GM21515 (cell line): ENCODE data around the gene PPM1M.

ENCODE experiments used
- ATAC-seq: cut with Tn5 transposase; IDR thresholded peaks from one replicate; pipeline ENCODE4 v1.9.1; 2021; ENCODE audit not compliant: unreplicated experiment

Gene PPM1M

GRCh38 chr3:52293491-52294319, 48.1 kb downstream of the PPM1M start:
- ATAC-seq = no peak

GRCh38 chr3:52294320-52295150, 49.0 kb downstream of the PPM1M start:
- no peak for ATAC-seq

GRCh38 chr3:52295671-52296208, 50.2 kb downstream of the PPM1M start:
- no peak for ATAC-seq

- no peak for ATAC-seq
These were observed 51.9 kb downstream of the PPM1M start for GRCh38 chr3:52297242-52298148.

GRCh38 chr3:52298149-52299098, 52.9 kb downstream of the PPM1M start:
- ATAC-seq = no peak

GRCh38 chr3:52299247-52299878, 53.8 kb downstream of the PPM1M start:
- ATAC-seq = no peak
